AG04449 (cell line): ENCODE results near the gene MYADM.

Experiments used
- CTCF ChIA-PET: fragments of 350-600 bp; formaldehyde crosslinking; extraction: SDS; loops from one replicate; lab custom pipeline; 2021; ENCODE audit warnings: antibody characterized with exemption; lab: Yijun Ruan, JAX
- POLR2A ChIA-PET: fragments of 400-600, 350-600 bp; formaldehyde crosslinking; extraction: SDS; loops from one replicate; lab custom pipeline; 2020; ENCODE audit warnings: antibody characterized with exemption, inconsistent platforms; lab: Yijun Ruan, JAX
- DNase-seq: peaks from one replicate; pipeline ENCODE4 v3.0.0-alpha.2; 2010; ENCODE audit warnings: low read depth, low spot score
- H3K4me3 ChIP-seq: 2 replicates; pipeline ENCODE4 v1.5.1; 2011; ENCODE audit warnings: low read depth, mild to moderate bottlenecking, control low read depth, low read length
- CTCF ChIP-seq: IDR thresholded peaks from one replicate; pipeline ENCODE4 v1.5.1; 2011; ENCODE audit warnings: mild to moderate bottlenecking, moderate library complexity, low read length, control low read depth, inconsistent platforms; ENCODE audit not compliant: insufficient read depth; ENCODE audit errors: missing control alignments

Gene MYADM

GRCh38 chr19:53900191-53900860 is 32.6 kb downstream of the MYADM start:
- no peak for TF ChIP-seq CTCF
- DNase-seq, result no peak
- POLR2A ChIA-PET, result no interaction called here
- CTCF ChIA-PET, result no interaction called here
- H3K4me3 ChIP-seq, result no peak overlapping the region

GRCh38 chr19:53903055-53903680 is 35.5 kb downstream of the MYADM start:
- CTCF ChIA-PET, result no interaction called here

GRCh38 chr19:53904909-53905308 is 37.2 kb downstream of the MYADM start:
- CTCF ChIA-PET, result interaction anchor here (1.2 kb wide), 1 partner anchor 118 kb away, joined by 4 read pairs; no protein-coding TSS in a partner anchor
- no peak for DNase-seq
- TF ChIP-seq CTCF, result no peak
- H3K4me3 ChIP-seq, result no peak overlapping the region
- POLR2A ChIA-PET, result no interaction called here

More at GRCh38 chr19:53903055-53903680, 35.5 kb downstream of the MYADM start:
- DNase-seq, result no peak
- H3K4me3 ChIP-seq, result no peak overlapping the region
- TF ChIP-seq CTCF, result no peak
- POLR2A ChIA-PET, result no interaction called here

- CTCF ChIA-PET, result interaction anchor here (1.0 to 1.4 kb wide), 3 partner anchors 11 to 66 kb away, joined by 3 to 4 read pairs (median 3); no protein-coding TSS in a partner anchor
- no peak overlapping the region for H3K4me3 ChIP-seq
- POLR2A ChIA-PET, result no interaction called here
- DNase-seq, result no peak
- no peak for TF ChIP-seq CTCF
Measured at GRCh38 chr19:53905787-53906186, 38.1 kb downstream of the MYADM start.

- peak; percentile 88 for TF ChIP-seq CTCF
- no peak overlapping the region for H3K4me3 ChIP-seq
- CTCF ChIA-PET, result interaction anchor here (0.6 to 1.9 kb wide), 14 partner anchors 9 to 123 kb away, joined by 3 to 10 read pairs (median 4); no protein-coding TSS in a partner anchor
- no peak for DNase-seq
- POLR2A ChIA-PET, result interaction anchor here (0.7 kb wide), 1 partner anchor 233 kb away, joined by 3 read pairs; no protein-coding TSS in a partner anchor
Measured at GRCh38 chr19:53906211-53907192, 38.8 kb downstream of the MYADM start.
